Epithelial cell of esophagus (primary cell): ENCODE results near the gene KPTN.

Experiments used
- DNase-seq: peaks from one replicate; pipeline ENCODE4 v3.0.0; 2010; ENCODE audit warnings: low read depth
- H3K4me3 ChIP-seq: 2 replicates; pipeline ENCODE4 v1.5.1; 2011; ENCODE audit warnings: mild to moderate bottlenecking, low read length, control low read depth
- TF ChIP-seq, protein P1 (sequence below): IDR thresholded peaks from 2 replicates; pipeline ENCODE4 v1.5.1; 2011; ENCODE audit warnings: low read depth, mild to moderate bottlenecking, low read length, control low read depth, inconsistent platforms; ENCODE audit not compliant: insufficient read depth; ENCODE audit errors: missing control alignments

The KPTN gene

DNA sequence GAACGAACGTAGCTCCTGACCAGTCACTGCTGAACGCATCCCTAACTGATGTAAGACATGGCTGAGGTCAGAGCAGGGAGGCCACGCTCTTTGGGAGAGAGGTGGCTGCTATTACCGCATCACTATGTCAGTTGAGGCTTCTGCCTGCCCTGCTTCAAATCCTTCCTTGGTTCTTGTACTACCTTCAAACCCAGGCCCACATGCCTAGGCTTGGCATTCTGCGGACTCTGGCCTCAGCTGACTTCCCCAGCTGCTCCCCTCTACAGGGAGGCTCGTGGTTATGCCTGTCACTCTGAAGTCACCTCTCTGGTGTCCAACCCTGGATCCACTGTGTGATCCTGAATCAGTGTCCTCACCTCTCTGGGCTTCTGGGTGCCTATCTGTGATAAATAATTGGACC lies 49.9 kb downstream of the KPTN start:
- no peak for DNase-seq
- no peak overlapping the region for H3K4me3 ChIP-seq
- TF ChIP-seq, protein P1, sequence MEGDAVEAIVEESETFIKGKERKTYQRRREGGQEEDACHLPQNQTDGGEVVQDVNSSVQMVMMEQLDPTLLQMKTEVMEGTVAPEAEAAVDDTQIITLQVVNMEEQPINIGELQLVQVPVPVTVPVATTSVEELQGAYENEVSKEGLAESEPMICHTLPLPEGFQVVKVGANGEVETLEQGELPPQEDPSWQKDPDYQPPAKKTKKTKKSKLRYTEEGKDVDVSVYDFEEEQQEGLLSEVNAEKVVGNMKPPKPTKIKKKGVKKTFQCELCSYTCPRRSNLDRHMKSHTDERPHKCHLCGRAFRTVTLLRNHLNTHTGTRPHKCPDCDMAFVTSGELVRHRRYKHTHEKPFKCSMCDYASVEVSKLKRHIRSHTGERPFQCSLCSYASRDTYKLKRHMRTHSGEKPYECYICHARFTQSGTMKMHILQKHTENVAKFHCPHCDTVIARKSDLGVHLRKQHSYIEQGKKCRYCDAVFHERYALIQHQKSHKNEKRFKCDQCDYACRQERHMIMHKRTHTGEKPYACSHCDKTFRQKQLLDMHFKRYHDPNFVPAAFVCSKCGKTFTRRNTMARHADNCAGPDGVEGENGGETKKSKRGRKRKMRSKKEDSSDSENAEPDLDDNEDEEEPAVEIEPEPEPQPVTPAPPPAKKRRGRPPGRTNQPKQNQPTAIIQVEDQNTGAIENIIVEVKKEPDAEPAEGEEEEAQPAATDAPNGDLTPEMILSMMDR = no peak

DNA sequence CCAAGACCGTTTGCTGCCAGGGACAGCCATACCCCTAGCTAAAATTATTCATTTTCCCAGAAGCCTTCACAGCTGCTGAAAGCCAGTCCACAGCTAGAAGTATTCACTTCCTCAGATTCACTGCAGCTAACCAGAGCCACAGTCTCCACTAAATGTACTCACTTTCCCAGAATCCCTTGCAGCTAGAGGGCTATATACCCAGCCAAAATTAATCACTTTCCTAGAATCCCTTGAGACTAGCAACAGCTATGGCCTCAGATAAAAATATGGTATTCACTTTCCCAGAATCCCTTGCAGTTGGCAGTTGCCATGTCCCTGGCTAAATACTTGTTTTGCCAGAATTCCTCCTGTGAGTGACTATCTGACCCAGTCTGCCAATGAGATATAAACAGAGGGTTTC lies 50.9 kb downstream of the KPTN start:
- no peak overlapping the region for H3K4me3 ChIP-seq
- TF ChIP-seq, protein P1 = no peak
- no peak for DNase-seq

DNA sequence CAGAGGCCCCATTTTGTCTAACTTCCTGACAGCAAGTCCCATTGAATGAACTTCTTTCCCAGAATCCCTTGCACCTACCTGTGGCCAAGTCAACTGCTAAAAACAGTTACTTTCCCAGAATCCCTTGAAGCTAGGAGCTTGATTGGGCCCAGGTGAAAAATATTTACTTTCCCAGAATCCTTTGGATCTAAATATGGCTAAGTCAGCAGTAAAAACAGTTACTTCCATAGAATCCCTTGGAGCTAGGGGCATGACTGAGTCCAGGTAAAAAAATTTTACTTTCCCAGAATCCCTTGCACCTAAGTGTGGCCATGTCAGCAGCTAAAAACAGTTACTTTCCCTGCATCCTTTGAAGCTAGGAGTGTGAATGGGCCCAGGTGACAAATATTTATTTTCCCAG lies 51.5 kb downstream of the KPTN start:
- TF ChIP-seq, protein P1 = no peak
- DNase-seq = no peak
- no peak overlapping the region for H3K4me3 ChIP-seq

DNA sequence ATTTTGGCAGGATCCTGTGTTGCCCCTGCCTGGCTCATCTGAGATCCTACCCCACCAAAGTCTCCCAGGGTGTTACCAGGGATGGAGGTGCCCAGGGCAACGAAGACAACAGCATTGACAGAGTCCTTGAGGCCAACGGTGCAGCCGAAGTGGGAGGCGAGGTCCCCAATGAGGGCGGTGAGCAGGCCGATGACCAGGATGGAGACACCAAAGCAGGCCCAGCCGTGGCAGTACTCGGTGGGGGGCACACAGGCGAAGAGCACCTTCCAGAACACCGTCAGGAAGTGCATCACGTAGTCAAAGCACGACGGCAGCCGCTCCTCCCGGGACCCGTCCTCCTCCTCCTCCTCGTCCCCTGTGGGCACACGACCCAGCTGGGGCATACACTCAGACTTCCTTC lies 51.9 kb downstream of the KPTN start:
- TF ChIP-seq, protein P1 = no peak
- no peak overlapping the region for H3K4me3 ChIP-seq
- DNase-seq = no peak

DNA sequence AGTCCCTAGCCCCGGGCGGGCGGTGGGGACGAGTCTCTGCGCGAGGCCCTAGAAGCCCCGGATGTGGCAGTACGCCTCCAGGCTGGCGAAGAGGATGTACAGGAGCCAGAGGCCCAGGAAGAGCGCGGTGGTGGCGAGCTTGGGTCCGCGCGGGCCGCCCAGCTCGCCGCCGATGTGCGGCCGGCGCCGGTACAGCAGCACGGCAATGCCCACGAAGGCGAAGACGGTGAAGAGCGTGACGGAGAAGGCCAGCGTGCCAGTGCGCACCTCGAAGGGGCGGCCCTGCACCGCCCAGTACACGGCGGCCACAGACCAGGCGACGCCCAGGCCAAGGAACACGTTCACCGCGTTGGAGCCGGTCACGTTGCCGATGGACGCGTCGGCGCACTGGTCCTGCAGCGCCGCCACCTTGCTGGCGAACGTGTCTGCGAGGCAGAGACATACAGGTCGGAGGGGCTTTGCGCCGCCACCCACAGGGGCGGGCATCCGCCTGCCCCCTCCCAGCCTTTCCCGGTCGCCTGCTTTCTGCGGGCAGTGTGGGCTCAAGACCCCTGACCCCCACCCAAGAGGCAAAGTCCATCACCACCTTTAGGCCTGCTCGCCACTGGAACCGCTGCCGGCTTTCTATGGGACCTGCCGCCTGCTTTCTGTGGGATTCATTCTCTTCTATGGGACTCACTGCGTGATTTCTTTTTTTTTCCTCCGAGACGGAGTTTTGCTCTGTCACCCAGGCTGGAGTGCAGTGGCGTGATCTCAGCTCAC lies 53.8 kb downstream of the KPTN start:
- TF ChIP-seq, protein P1 = peak; percentile 16
- peak overlapping the region; percentile 7 for H3K4me3 ChIP-seq
- peak; percentile 60 for DNase-seq

DNA sequence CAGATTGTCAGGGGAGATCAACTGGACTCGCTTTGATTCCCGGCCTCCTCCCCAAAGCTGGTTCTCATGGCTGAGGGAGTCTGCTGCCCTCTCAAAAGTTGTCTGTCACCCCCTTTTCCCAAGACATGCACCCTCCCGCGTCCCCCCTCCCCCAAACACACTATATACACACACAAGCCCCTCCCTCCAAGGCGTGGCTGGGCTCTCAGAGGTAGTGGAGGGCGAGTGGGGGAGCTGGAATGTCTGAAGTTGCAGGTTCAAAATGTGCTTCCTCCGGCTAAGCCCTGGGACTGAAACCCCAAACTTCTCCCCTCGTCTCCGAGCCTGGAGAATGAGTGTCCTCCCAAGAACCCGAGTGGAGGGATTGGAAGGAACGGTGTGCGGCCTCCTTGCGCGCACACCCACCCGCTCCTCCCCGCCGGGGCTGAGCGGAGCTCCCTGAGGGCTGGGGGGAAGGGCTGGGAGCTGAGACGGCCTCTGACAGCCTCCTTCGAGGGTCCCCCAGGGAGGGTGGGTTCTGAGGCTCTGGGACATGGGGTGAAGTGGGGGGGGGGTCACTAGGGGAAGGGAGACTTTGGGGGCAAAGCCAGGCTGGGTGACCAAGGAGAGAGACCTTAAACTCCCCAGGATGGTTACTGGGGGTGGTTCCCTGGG lies 54.8 kb downstream of the KPTN start:
- no peak overlapping the region for H3K4me3 ChIP-seq
- no peak for DNase-seq
- TF ChIP-seq, protein P1 = no peak
